HG03575 (cell line): Measurements from ENCODE around the gene SYTL4.
A peak's percentile ranks its signal among the peaks of the same experiment; 100 is the strongest.

Experiments
- ATAC-seq: cut with Tn5 transposase; IDR thresholded peaks from one replicate; pipeline ENCODE4 v1.9.1; 2021; ENCODE audit not compliant: unreplicated experiment, insufficient number of reproducible peaks, low FRiP score; ENCODE audit errors: extremely low read depth

The SYTL4 gene

GRCh38 chrX:100652266-100652665 lies 79.7 kb downstream of the SYTL4 start:
- ATAC-seq: no peak

- no peak for ATAC-seq
These were observed 81.1 kb downstream of the SYTL4 start for GRCh38 chrX:100650841-100651240.

- ATAC-seq: no peak
These were observed 82.2 kb downstream of the SYTL4 start for GRCh38 chrX:100649550-100650356.

GRCh38 chrX:100648458-100649417 lies 83.2 kb downstream of the SYTL4 start:
- no peak for ATAC-seq

GRCh38 chrX:100647739-100648138 lies 84.2 kb downstream of the SYTL4 start:
- no peak for ATAC-seq

GRCh38 chrX:100647095-100647494 lies 84.8 kb downstream of the SYTL4 start:
- ATAC-seq: no peak

- no peak for ATAC-seq
These were observed 86.8 kb downstream of the SYTL4 start for GRCh38 chrX:100645106-100645505.

- ATAC-seq: no peak
These were observed 87.7 kb downstream of the SYTL4 start, which contains the start of gene SRPX2 for GRCh38 chrX:100643956-100644860. Gene SRPX2, plus strand, starts transcription at chrX:100644199. Its CDS starts 2,124 bp downstream, at chrX:100646323.

GRCh38 chrX:100643212-100643611 lies 88.7 kb downstream of the SYTL4 start:
- no peak for ATAC-seq

GRCh38 chrX:100642290-100642689 lies 89.6 kb downstream of the SYTL4 start:
- no peak for ATAC-seq

- ATAC-seq: peak; percentile 85
These were observed 95.5 kb downstream of the SYTL4 start, which contains the start of gene TSPAN6 for GRCh38 chrX:100636321-100636991. Gene TSPAN6, minus strand, starts transcription at chrX:100636806. Its CDS starts 112 bp downstream, at chrX:100636694.

GRCh38 chrX:100635989-100636320 lies 96.0 kb downstream of the SYTL4 start:
- no peak for ATAC-seq

GRCh38 chrX:100635040-100635439 lies 96.9 kb downstream of the SYTL4 start:
- no peak for ATAC-seq

GRCh38 chrX:100625985-100626491 lies 105.9 kb downstream of the SYTL4 start:
- peak; percentile 95 for ATAC-seq
